Adrenal gland (tissue), 5 donors: ENCODE results near the gene DENND2A.

ENCODE experiments used
- CTCF ChIP-seq, 6 experiments: fragments of 450-650 bp in 4 of 6; fragments of 200-600 bp in 2 of 6; sonication (generic) in 1 of 6; IDR thresholded peaks; 1 replicate in 5 of 6; 2 replicates in 1 of 6; pipeline versions ENCODE4 v1.5.1 to v1.8.0; 2016 to 2021; ENCODE audit warnings: antibody characterized with exemption in 6 of 6, mild to moderate bottlenecking in 2 of 6, moderate library complexity in 1 of 6
- POLR2A ChIP-seq, 2 donors: fragments of 450-650 bp; IDR thresholded peaks; one replicate each; pipeline ENCODE4 v1.6.1; 2017; ENCODE audit warnings: antibody characterized with exemption in 2 of 2, mild to moderate bottlenecking in 2 of 2, moderate library complexity in 1 of 2
- donor health status: DM: no; HTN: no; CAD: no.

DNA sequence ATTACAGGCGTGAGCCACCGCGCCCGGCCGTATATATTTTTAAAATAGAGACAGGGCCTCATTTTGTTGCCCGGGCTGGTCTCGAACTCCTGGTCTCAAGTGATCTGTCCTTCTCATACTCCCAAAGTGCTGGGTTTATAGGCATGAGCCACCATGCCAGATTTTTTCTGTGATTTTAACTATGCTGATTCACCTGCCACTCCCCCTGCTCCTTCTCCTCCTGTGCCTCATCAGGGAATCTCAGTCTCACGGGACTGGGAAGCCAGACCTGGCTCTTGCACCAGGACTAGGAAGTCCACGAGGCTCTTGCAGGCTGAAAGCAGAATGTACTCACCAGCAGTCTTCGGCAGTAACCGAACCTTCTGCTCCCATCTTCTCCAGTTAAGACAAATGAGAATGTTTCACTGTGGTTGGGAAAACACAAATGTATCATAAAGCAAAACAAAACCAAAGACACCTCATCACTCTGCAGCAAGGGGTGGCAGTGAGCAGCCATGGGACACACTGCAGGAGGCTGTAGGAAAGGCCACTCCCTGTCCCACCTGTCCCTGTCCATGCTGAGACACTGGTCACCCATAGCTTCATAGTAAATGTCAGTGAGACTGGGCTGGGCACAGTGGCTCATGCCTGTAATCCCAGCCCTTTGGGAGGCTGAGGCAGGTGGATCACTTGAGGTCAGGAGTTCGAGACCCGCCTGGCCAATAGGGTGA, 82.6 kb downstream of the DENND2A start:
- TF ChIP-seq CTCF (IDR thresholded peaks at IDR 0.05) (no peak), POLR2A (IDR thresholded peaks at IDR 0.05) (no peak)
